ENCODE data around the gene SCOC. TPM values are rescaled to one million over a fixed set of nuclear protein-coding genes. Genes with fewer than 3 reads are reported as not detected.

Gene SCOC
- total and polyA plus RNA-seq, 2 of the 13 experiments (the other 11 are each of a cell fraction or from before 2014, with no cell fraction given), result 43.8 to 65.2 TPM

- TF ChIP-seq ARID2 (CRISPR knock-in tag; IDR thresholded peaks at IDR 0.05; ENCODE audit: borderline replicate concordance) (no peak), ZEB1 (IDR thresholded peaks at IDR 0.05; ENCODE audit: insufficient replicate concordance, low read depth) (no peak), THAP8 (CRISPR knock-in tag; IDR thresholded peaks at IDR 0.05; ENCODE audit: borderline replicate concordance) (no peak), ZNF101 (CRISPR knock-in tag; IDR thresholded peaks at IDR 0.05; ENCODE audit: borderline replicate concordance, low read depth) (no peak), ZSCAN31 (CRISPR knock-in tag; IDR thresholded peaks at IDR 0.05; ENCODE audit: low read depth) (no peak), KLF15 (CRISPR knock-in tag; IDR thresholded peaks at IDR 0.05; ENCODE audit: borderline replicate concordance) (no peak), REST (IDR thresholded peaks at IDR 0.05; ENCODE audit: borderline replicate concordance in 1 of 2, low read depth in 1 of 2, low read length in 2 of 2) (no peak), HMG20B (CRISPR knock-in tag; conservative IDR thresholded peaks at IDR 0.05) (no peak), ATF7-NPFF (CRISPR knock-in tag; IDR thresholded peaks at IDR 0.05; ENCODE audit: low read depth) (no peak), ZNF83 (CRISPR knock-in tag; IDR thresholded peaks at IDR 0.05; ENCODE audit: borderline replicate concordance) (no peak), CCAR2 (optimal IDR thresholded peaks at IDR 0.05; ENCODE audit: low read depth, low read length) (no peak), ZNF207 (IDR thresholded peaks at IDR 0.05; ENCODE audit: borderline replicate concordance) (no peak), ZNF3 (CRISPR knock-in tag; IDR thresholded peaks at IDR 0.05) (no peak), ATF3 (CRISPR knock-in tag; IDR thresholded peaks at IDR 0.05) (no peak), ELF3 (CRISPR knock-in tag; IDR thresholded peaks at IDR 0.05) (no peak), NFATC3 (CRISPR knock-in tag; IDR thresholded peaks at IDR 0.05) (0 out of 2 replicates have a peak, but pooled peaks have one; percentile 24), SKI (IDR thresholded peaks at IDR 0.05; ENCODE audit: partially characterized antibody) (no peak), CCDC6 (CRISPR knock-in tag; IDR thresholded peaks at IDR 0.05) (peak; percentile 14; the same call in 1 of the 2 replicates), KDM1A (CRISPR knock-in tag; IDR thresholded peaks at IDR 0.05) (no peak), ZNF704 (CRISPR knock-in tag; IDR thresholded peaks at IDR 0.05; ENCODE audit: borderline replicate concordance) (no peak), THYN1 (CRISPR knock-in tag; IDR thresholded peaks at IDR 0.05; ENCODE audit: borderline replicate concordance, low read depth) (no peak)
These were observed 53.2 kb downstream of the SCOC start (continued) for GRCh38 chr4:140426610-140427105.
